ENCODE data around the gene OR10G3. TPM values are rescaled to one million over a fixed set of nuclear protein-coding genes. Genes with fewer than 3 reads are reported as not detected.
"Not testable (repeated sequence)": the region's sequence is repeated elsewhere in the genome, so short reads cannot be mapped to it uniquely, and the experiment has no call there.

The OR10G3 gene, protein sequence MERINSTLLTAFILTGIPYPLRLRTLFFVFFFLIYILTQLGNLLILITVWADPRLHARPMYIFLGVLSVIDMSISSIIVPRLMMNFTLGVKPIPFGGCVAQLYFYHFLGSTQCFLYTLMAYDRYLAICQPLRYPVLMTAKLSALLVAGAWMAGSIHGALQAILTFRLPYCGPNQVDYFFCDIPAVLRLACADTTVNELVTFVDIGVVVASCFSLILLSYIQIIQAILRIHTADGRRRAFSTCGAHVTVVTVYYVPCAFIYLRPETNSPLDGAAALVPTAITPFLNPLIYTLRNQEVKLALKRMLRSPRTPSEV
- not detected in 2 replicates for total RNA-seq
- long read RNA-seq = 0 reads

- DNase-seq (ENCODE audit: low spot score, unreplicated experiment) = no peak
- TF ChIP-seq, protein P1, sequence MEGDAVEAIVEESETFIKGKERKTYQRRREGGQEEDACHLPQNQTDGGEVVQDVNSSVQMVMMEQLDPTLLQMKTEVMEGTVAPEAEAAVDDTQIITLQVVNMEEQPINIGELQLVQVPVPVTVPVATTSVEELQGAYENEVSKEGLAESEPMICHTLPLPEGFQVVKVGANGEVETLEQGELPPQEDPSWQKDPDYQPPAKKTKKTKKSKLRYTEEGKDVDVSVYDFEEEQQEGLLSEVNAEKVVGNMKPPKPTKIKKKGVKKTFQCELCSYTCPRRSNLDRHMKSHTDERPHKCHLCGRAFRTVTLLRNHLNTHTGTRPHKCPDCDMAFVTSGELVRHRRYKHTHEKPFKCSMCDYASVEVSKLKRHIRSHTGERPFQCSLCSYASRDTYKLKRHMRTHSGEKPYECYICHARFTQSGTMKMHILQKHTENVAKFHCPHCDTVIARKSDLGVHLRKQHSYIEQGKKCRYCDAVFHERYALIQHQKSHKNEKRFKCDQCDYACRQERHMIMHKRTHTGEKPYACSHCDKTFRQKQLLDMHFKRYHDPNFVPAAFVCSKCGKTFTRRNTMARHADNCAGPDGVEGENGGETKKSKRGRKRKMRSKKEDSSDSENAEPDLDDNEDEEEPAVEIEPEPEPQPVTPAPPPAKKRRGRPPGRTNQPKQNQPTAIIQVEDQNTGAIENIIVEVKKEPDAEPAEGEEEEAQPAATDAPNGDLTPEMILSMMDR (IDR thresholded peaks at IDR 0.05; ENCODE audit: unreplicated experiment) = no peak
- H3K9me3 Mint-ChIP-seq (ENCODE audit: low read depth) = no peaks in the 10 kb centered on the region
- no peaks in the 10 kb centered on the region for H3K36me3 Mint-ChIP-seq (ENCODE audit: insufficient read depth)
- no peaks in the 10 kb centered on the region for H3K4me1 Mint-ChIP-seq (ENCODE audit: low read depth)
- H3K27me3 Mint-ChIP-seq = no peaks in the 10 kb centered on the region
- H3K4me3 Mint-ChIP-seq (ENCODE audit: low read depth) = no peak within 1 kb of the TSS
- H3K27ac Mint-ChIP-seq = no peak within 1 kb of the TSS
These were observed at the start of gene OR10G3 for GRCh38 chr14:21579976-21580375. OR10G3 (minus strand) TSS chr14:21580076; CDS start chr14:21570744, 9,332 bp downstream.

- H3K27me3 Mint-ChIP-seq = no peaks in the 10 kb centered on the region
- H3K4me3 Mint-ChIP-seq (ENCODE audit: low read depth) = no peak overlapping the region
- no peak overlapping the region for H3K27ac Mint-ChIP-seq
- H3K36me3 Mint-ChIP-seq (ENCODE audit: insufficient read depth) = no peaks in the 10 kb centered on the region
- DNase-seq (ENCODE audit: low spot score, unreplicated experiment) = no peak
- H3K4me1 Mint-ChIP-seq (ENCODE audit: low read depth) = peaks cover 4% of the 10 kb centered on the region
- TF ChIP-seq, protein P1 (IDR thresholded peaks at IDR 0.05; ENCODE audit: unreplicated experiment) = no peak
- no peaks in the 10 kb centered on the region for H3K9me3 Mint-ChIP-seq (ENCODE audit: low read depth)
These were observed 46.8 kb upstream of the OR10G3 start for GRCh38 chr14:21626491-21627230.

- TF ChIP-seq, protein P1 (IDR thresholded peaks at IDR 0.05; ENCODE audit: unreplicated experiment) = no peak
- no peaks in the 10 kb centered on the region for H3K27me3 Mint-ChIP-seq
- H3K4me1 Mint-ChIP-seq (ENCODE audit: low read depth) = peaks cover 3% of the 10 kb centered on the region
- no peaks in the 10 kb centered on the region for H3K9me3 Mint-ChIP-seq (ENCODE audit: low read depth)
- no peak overlapping the region for H3K27ac Mint-ChIP-seq
- H3K4me3 Mint-ChIP-seq (ENCODE audit: low read depth) = no peak overlapping the region
- no peaks in the 10 kb centered on the region for H3K36me3 Mint-ChIP-seq (ENCODE audit: insufficient read depth)
- DNase-seq (ENCODE audit: low spot score, unreplicated experiment) = no peak
These were observed 37.7 kb upstream of the OR10G3 start for GRCh38 chr14:21617614-21618013.

- H3K4me3 Mint-ChIP-seq (ENCODE audit: low read depth) = no peak overlapping the region
- no peaks in the 10 kb centered on the region for H3K27me3 Mint-ChIP-seq
- H3K4me1 Mint-ChIP-seq (ENCODE audit: low read depth) = peaks cover 3% of the 10 kb centered on the region
- no peaks in the 10 kb centered on the region for H3K9me3 Mint-ChIP-seq (ENCODE audit: low read depth)
- H3K36me3 Mint-ChIP-seq (ENCODE audit: insufficient read depth) = no peaks in the 10 kb centered on the region
- TF ChIP-seq, protein P1 (IDR thresholded peaks at IDR 0.05; ENCODE audit: unreplicated experiment) = no peak
- peak overlapping the region; percentile 54 for H3K27ac Mint-ChIP-seq
- no peak for DNase-seq (ENCODE audit: low spot score, unreplicated experiment)
These were observed 34.4 kb upstream of the OR10G3 start for GRCh38 chr14:21614240-21614639.

DNA sequence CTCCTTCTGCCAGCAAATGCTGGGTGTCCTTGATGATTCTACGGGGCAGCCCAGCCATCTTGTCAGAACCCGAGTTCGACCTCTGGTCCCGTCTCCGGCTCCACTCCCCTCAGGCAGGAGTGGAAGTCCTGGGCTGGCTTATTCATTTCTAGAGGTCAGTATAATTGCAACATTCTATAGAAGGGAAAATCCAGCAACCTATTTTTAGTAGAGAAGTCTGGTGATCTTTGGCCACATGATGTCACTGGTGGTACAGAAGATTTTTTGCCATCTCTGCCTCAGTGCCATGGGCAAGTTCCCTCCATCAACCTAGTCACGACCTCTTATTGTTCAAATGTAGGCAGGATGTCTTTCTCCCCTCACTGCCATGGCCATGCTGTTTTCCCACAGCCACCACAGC, 32.4 kb upstream of the OR10G3 start:
- H3K4me1 Mint-ChIP-seq (ENCODE audit: low read depth) = peaks cover 3% of the 10 kb centered on the region
- no peaks in the 10 kb centered on the region for H3K27me3 Mint-ChIP-seq
- H3K27ac Mint-ChIP-seq = no peak overlapping the region
- H3K4me3 Mint-ChIP-seq (ENCODE audit: low read depth) = no peak overlapping the region
- no peak for DNase-seq (ENCODE audit: low spot score, unreplicated experiment)
- no peaks in the 10 kb centered on the region for H3K9me3 Mint-ChIP-seq (ENCODE audit: low read depth)
- TF ChIP-seq, protein P1 (IDR thresholded peaks at IDR 0.05; ENCODE audit: unreplicated experiment) = no peak
- H3K36me3 Mint-ChIP-seq (ENCODE audit: insufficient read depth) = no peaks in the 10 kb centered on the region

GRCh38 chr14:21602181-21602580, 22.3 kb upstream of the OR10G3 start:
- H3K36me3 Mint-ChIP-seq (ENCODE audit: insufficient read depth); H3K27me3 Mint-ChIP-seq; DNase-seq (ENCODE audit: low spot score, unreplicated experiment); H3K4me3 Mint-ChIP-seq (ENCODE audit: low read depth); H3K4me1 Mint-ChIP-seq (ENCODE audit: low read depth); H3K9me3 Mint-ChIP-seq (ENCODE audit: low read depth); H3K27ac Mint-ChIP-seq: not testable (repeated sequence)
